Measurements from ENCODE around the gene POFUT1.

The POFUT1 gene

GRCh38 chr20:32281711-32282110 lies 74.0 kb downstream of the POFUT1 start:
- no peak for DNase-seq (ENCODE audit: low spot score)

- peak; percentile 24 for DNase-seq (ENCODE audit: low spot score)
These were observed 74.8 kb downstream of the POFUT1 start for GRCh38 chr20:32282461-32282860.

- no peak for DNase-seq (ENCODE audit: low spot score)
These were observed 77.5 kb downstream of the POFUT1 start for GRCh38 chr20:32285082-32285620.

- DNase-seq (ENCODE audit: low spot score), result no peak
These were observed 78.1 kb downstream of the POFUT1 start for GRCh38 chr20:32285621-32286371.

GRCh38 chr20:32287231-32287638 lies 79.6 kb downstream of the POFUT1 start:
- no peak for DNase-seq (ENCODE audit: low spot score)

All from globus pallidus (tissue), 1 donor.